ENCODE data around the gene PCDH9. TPM values are rescaled to one million over a fixed set of nuclear protein-coding genes. Genes with fewer than 3 reads are reported as not detected.

The PCDH9 gene
- total and polyA plus RNA-seq, 7 donors: under 0.01 to 15.7 (median 8.7) TPM; not detected in 1

DNA sequence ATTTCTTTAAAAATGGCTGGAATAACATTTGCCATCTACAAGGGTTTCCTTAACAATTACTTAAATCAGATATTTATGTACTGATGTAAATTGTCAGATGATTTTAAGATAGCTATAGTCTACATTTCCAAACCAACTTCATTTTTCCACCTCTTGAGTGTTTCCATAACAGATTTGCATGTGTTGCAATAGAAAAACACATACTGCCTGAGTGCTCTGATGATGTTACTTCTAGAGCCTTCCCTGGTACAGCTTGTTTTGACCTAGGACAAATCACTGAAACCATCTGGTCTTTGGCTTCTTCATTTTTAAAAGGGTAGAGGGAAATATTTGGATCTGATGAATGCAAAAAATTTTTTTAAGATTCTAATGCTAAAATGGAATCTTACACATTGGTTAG lies 245.9 kb downstream of the PCDH9 start:
- Histone ChIP-seq H3K27me3 (no peaks in the 10 kb centered on the region), H3K9me3 (no peaks in the 10 kb centered on the region), H3K36me3 (no peaks in the 10 kb centered on the region), H3K4me1 (no peaks in the 10 kb centered on the region), H3K27ac (no peak overlapping the region), H3K4me3 (no peak overlapping the region)
- TF ChIP-seq POLR2AphosphoS5 (IDR thresholded peaks at IDR 0.05): no peak
- no peak for TF ChIP-seq POLR2A (IDR thresholded peaks at IDR 0.05)
- TF ChIP-seq EP300 (IDR thresholded peaks at IDR 0.05): no peak
- TF ChIP-seq CTCF (IDR thresholded peaks at IDR 0.05): no peak
- intact Hi-C loops (cut with DNase I): no loop called here
- no peak for DNase-seq

- intact Hi-C loops (cut with DNase I): no loop called here
- 92 to 93% methylated on average over 7 of the region's 7 CpGs for WGBS, 2 donors
- H3K27me3 ChIP-seq: no peaks in the 10 kb centered on the region
- no peaks in the 10 kb centered on the region for H3K4me1 ChIP-seq
- H3K4me3 ChIP-seq: no peak overlapping the region
- DNase-seq: no peak
- no peak for TF ChIP-seq POLR2AphosphoS5 (IDR thresholded peaks at IDR 0.05)
- TF ChIP-seq CTCF (IDR thresholded peaks at IDR 0.05): no peak
- no peak for TF ChIP-seq POLR2A (IDR thresholded peaks at IDR 0.05)
- no peak for TF ChIP-seq EP300 (IDR thresholded peaks at IDR 0.05)
- no peaks in the 10 kb centered on the region for H3K9me3 ChIP-seq
- no peak overlapping the region for H3K27ac ChIP-seq
- no peaks in the 10 kb centered on the region for H3K36me3 ChIP-seq
Measured at GRCh38 chr13:66981912-66982311, 248.2 kb downstream of the PCDH9 start.

GRCh38 chr13:66977161-66977560 lies 253.0 kb downstream of the PCDH9 start:
- no peak for DNase-seq
- no peaks in the 10 kb centered on the region for H3K27me3 ChIP-seq
- no peak overlapping the region for H3K27ac ChIP-seq
- TF ChIP-seq CTCF (IDR thresholded peaks at IDR 0.05) (no peak), EP300 (IDR thresholded peaks at IDR 0.05) (no peak), POLR2AphosphoS5 (IDR thresholded peaks at IDR 0.05) (no peak), POLR2A (IDR thresholded peaks at IDR 0.05) (no peak)
- intact Hi-C loops (cut with DNase I): no loop called here
- H3K4me3 ChIP-seq: no peak overlapping the region
- no peaks in the 10 kb centered on the region for H3K9me3 ChIP-seq
- 72 to 87% methylated on average over 4 of the region's 4 CpGs for WGBS, 2 donors
- H3K4me1 ChIP-seq: no peaks in the 10 kb centered on the region
- H3K36me3 ChIP-seq: no peaks in the 10 kb centered on the region

DNA sequence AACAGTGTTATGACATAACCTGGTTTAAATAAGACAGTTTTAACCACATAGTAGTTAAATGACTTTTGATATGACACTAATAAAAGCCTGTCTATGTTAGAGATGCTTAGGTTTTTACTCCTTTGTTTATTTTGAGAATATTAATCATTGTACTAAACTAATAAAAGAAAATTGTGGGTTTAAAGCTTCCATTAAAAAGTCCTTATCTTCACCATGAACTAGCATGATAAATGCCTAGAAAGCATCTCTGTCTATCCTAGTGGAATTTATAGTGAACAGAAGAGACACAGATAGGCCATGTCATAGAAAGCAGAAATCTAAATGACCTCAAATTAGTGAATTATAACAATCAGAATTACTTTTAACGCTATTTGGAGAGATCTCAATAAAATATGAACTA lies 255.2 kb downstream of the PCDH9 start:
- DNase-seq: no peak
- H3K9me3 ChIP-seq: no peaks in the 10 kb centered on the region
- no peak overlapping the region for H3K4me3 ChIP-seq
- H3K36me3 ChIP-seq: no peaks in the 10 kb centered on the region
- H3K27ac ChIP-seq: no peak overlapping the region
- intact Hi-C loops (cut with DNase I): no loop called here
- 78 to 88% methylated on average over 1 of the region's 1 CpG for WGBS, 2 donors
- H3K27me3 ChIP-seq: no peaks in the 10 kb centered on the region
- H3K4me1 ChIP-seq: no peaks in the 10 kb centered on the region
- TF ChIP-seq POLR2A (IDR thresholded peaks at IDR 0.05) (no peak), CTCF (IDR thresholded peaks at IDR 0.05) (no peak), EP300 (IDR thresholded peaks at IDR 0.05) (no peak), POLR2AphosphoS5 (IDR thresholded peaks at IDR 0.05) (no peak)

- Histone ChIP-seq H3K4me1 (no peaks in the 10 kb centered on the region), H3K27ac (no peak overlapping the region), H3K36me3 (no peaks in the 10 kb centered on the region), H3K27me3 (no peaks in the 10 kb centered on the region), H3K4me3 (no peak overlapping the region), H3K9me3 (no peaks in the 10 kb centered on the region)
- intact Hi-C loops (cut with DNase I): no loop called here
- 34 to 73% methylated on average over 1 of the region's 1 CpG for WGBS, 2 donors
- TF ChIP-seq POLR2A (IDR thresholded peaks at IDR 0.05): no peak
- TF ChIP-seq CTCF (IDR thresholded peaks at IDR 0.05): no peak
- no peak for TF ChIP-seq POLR2AphosphoS5 (IDR thresholded peaks at IDR 0.05)
- no peak for TF ChIP-seq EP300 (IDR thresholded peaks at IDR 0.05)
- no peak for DNase-seq
Measured at GRCh38 chr13:66974174-66974573, 256.0 kb downstream of the PCDH9 start.
